Subcutaneous abdominal adipose tissue (tissue), 5 donors: ENCODE data around the gene WNK4.

ENCODE experiments used
- H3K27ac ChIP-seq: one replicate; pipeline ENCODE4 v1.7.0; 2013; ENCODE audit warnings: low read depth, mild to moderate bottlenecking, inconsistent platforms, low read length, moderate library complexity
- H3K27me3 ChIP-seq, 5 donors: one replicate each; pipeline ENCODE4 v1.7.0; 2013; ENCODE audit warnings: low read length in 5 of 5, inconsistent platforms in 1 of 5; ENCODE audit not compliant: control insufficient read depth in 5 of 5, insufficient read depth in 4 of 5
- H3K36me3 ChIP-seq, 5 donors: one replicate each; pipeline ENCODE4 v1.7.0; 2013; ENCODE audit warnings: low read length in 5 of 5; ENCODE audit not compliant: control insufficient read depth in 5 of 5, insufficient read depth in 5 of 5
- H3K4me1 ChIP-seq, 5 donors: one replicate each; pipeline ENCODE4 v1.7.0; 2013; ENCODE audit warnings: low read length in 5 of 5, mild to moderate bottlenecking in 3 of 5, moderate library complexity in 1 of 5; ENCODE audit not compliant: control insufficient read depth in 5 of 5, insufficient read depth in 5 of 5
- H3K4me3 ChIP-seq, 5 donors: one replicate each; pipeline ENCODE4 v1.7.0; 2013; ENCODE audit warnings: low read length in 5 of 5, low read depth in 1 of 5
- H3K9ac ChIP-seq, 5 donors: one replicate each; pipeline ENCODE4 v1.7.0; 2013; ENCODE audit warnings: low read length in 5 of 5, mild to moderate bottlenecking in 4 of 5, moderate library complexity in 3 of 5
- H3K9me3 ChIP-seq, 5 donors: one replicate each; pipeline ENCODE4 v1.7.0; 2013; ENCODE audit warnings: low read length in 5 of 5; ENCODE audit not compliant: control insufficient read depth in 5 of 5
- donor health status: healthy.
- donor health status: healthy.
- donor health status: healthy.
- donor health status: healthy.
- donor health status: healthy.

Gene WNK4

DNA sequence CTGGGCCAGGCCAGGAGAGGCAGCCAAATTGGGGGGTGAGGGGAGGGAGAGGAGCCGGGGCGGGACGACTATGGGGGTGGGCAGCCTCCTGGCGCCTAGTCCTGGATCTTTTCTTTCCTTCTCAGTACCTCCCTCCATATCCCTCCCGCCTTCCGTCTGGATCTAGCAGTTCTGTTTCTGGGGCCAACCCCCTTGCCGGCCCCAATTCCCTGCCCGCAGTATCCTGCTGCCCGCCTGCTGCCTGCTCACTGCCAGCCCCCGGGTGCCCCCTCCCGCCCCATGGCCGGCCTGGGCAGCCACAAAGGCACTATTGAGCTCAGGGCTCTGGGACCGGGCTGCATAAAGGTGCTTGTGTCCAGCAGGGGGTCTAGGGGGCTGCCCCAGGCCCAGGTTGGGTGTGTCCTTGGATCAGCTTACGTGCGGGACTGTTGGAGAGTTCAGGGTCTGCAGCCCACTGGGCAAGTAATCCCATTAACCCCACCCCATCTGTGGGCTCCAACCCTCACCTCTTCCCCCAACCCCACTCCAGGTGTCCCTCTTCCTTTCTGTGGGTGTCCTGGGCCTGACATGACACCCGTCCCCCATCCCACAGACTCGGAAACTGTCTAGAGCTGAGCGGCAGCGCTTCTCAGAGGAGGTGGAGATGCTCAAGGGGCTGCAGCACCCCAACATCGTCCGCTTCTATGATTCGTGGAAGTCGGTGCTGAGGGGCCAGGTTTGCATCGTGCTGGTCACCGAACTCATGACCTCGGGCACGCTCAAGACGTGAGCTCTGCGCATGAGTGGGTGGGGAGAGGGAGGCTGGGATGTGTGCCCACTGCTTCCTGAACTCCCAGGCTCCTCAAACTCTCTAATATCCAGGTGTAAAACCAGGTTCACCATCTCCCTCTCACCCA is 2.0 kb downstream of the WNK4 start:
- Histone ChIP-seq H3K9me3 (no peaks in the 10 kb centered on the region), H3K27ac (no peak overlapping the region), H3K4me3 (no peak overlapping the region), H3K36me3 (peaks cover 0 to 24% (median 22%) of the 10 kb centered on the region in 5 donors), H3K9ac (no peak overlapping the region), H3K27me3 (peaks cover 40 to 75% (median 63%) of the 10 kb centered on the region in 5 donors), H3K4me1 (peaks cover 1 to 33% (median 31%) of the 10 kb centered on the region in 5 donors)

DNA sequence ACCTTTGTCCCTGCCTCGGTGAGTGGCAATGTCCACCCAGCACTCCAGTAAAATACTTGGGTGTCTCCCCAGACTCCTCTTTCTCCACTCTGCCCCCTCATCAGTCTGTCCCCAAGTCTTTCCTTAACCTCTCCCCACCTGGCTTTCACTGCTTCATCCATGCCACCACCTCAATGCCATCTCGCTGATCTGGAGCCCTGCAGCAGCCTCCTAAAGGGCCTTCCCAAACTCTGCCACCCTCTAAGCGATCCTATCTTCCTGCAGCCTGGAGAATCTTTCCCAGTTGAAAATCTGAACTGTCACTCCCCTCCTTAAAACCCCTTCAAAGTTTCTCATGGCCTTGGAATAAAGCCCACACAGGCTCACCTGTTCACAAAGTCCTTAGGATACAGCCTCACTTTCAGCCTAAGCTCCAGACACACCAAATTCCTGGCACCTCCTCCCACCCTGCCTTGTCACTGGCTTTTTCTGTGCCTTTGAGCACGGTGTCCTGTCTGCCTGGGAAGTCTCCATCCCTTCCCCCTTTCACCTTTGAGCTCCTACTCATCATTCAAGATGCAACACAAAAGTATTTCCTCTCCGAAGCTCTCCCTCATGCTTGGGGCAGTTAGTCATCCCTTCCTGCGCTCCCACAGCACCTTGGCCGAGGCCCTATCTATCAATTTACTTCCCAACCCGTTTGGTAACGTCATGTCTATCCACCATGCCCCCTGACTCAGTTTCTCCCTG is 2.8 kb downstream of the WNK4 start:
- Histone ChIP-seq H3K36me3 (peaks cover 0 to 16% (median 15%) of the 10 kb centered on the region in 5 donors), H3K27ac (no peak overlapping the region), H3K4me1 (peaks cover 1 to 33% (median 31%) of the 10 kb centered on the region in 5 donors), H3K9me3 (no peaks in the 10 kb centered on the region), H3K4me3 (no peak overlapping the region), H3K27me3 (peaks cover 40 to 81% (median 67%) of the 10 kb centered on the region in 5 donors), H3K9ac (no peak overlapping the region)

DNA sequence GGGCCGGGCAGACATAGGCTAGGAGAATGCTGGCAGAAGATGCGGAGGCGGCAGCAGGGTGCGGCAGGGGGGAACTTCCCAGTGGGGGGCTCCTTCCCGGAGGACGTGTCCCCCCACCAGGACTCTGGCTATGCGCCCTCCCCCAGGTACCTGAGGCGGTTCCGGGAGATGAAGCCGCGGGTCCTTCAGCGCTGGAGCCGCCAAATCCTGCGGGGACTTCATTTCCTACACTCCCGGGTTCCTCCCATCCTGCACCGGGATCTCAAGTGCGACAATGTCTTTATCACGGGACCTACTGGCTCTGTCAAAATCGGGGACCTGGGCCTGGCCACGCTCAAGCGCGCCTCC is 3.4 kb downstream of the WNK4 start:
- no peaks in the 10 kb centered on the region for H3K9me3 ChIP-seq
- H3K4me3 ChIP-seq: no peak overlapping the region
- H3K9ac ChIP-seq: no peak overlapping the region
- peaks cover 1 to 33% (median 31%) of the 10 kb centered on the region in 5 donors for H3K4me1 ChIP-seq
- no peak overlapping the region for H3K27ac ChIP-seq
- peaks cover 0 to 11% (median 10%) of the 10 kb centered on the region in 5 donors for H3K36me3 ChIP-seq
- peaks cover 40 to 83% (median 72%) of the 10 kb centered on the region in 5 donors for H3K27me3 ChIP-seq

DNA sequence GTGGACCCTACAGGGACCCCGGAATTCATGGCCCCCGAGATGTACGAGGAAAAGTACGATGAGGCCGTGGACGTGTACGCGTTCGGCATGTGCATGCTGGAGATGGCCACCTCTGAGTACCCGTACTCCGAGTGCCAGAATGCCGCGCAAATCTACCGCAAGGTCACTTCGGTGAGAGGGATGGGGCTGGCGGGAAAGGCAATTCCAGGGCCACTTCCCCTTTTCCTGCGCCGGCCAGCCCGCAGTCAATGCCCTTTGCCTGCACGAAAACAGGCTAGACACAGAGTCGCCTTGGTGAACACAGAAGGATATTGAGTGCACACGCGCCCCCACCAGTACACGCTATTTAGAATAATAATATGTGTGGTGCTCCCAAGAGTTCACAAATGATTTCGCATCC is 4.0 kb downstream of the WNK4 start:
- peaks cover 1 to 33% (median 31%) of the 10 kb centered on the region in 5 donors for H3K4me1 ChIP-seq
- H3K27me3 ChIP-seq: peaks cover 40 to 82% (median 75%) of the 10 kb centered on the region in 5 donors
- H3K27ac ChIP-seq: no peak overlapping the region
- no peaks in the 10 kb centered on the region for H3K9me3 ChIP-seq
- no peak overlapping the region for H3K9ac ChIP-seq
- peaks cover 0 to 4% (median 3%) of the 10 kb centered on the region in 5 donors for H3K36me3 ChIP-seq
- H3K4me3 ChIP-seq: no peak overlapping the region

DNA sequence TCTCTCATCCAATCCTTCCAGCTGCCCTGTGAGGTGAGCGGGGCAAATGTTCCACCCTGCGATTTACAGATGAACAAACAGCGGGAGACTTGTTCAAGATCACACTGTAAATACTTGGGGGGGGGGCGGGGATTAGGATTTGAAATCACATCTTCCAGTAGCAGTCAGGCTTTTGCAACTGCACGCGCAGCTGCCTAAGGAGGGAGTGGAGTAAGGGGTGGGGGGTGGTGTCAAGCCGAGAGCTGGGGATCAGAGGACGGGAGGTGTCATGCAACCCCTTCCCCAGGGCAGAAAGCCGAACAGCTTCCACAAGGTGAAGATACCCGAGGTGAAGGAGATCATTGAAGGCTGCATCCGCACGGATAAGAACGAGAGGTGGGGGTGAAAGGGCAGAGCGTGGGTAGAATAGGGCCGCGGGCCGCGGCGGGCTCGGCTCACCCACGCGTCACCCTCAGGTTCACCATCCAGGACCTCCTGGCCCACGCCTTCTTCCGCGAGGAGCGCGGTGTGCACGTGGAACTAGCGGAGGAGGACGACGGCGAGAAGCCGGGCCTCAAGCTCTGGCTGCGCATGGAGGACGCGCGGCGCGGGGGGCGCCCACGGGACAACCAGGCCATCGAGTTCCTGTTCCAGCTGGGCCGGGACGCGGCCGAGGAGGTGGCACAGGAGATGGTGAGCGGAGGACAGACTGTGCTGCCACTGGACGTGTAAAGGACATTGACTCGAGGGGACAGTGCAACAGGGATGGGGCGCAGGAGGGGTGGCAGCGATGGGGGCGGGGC is 4.6 kb downstream of the WNK4 start:
- Histone ChIP-seq H3K4me3 (peak overlapping the region in 1 of 5 donors; percentile 26), H3K27me3 (peaks cover 40 to 82% (median 74%) of the 10 kb centered on the region in 5 donors), H3K27ac (no peak overlapping the region), H3K9ac (no peak overlapping the region), H3K9me3 (no peaks in the 10 kb centered on the region), H3K36me3 (no peaks in the 10 kb centered on the region), H3K4me1 (peaks cover 1 to 32% (median 26%) of the 10 kb centered on the region in 5 donors)

DNA sequence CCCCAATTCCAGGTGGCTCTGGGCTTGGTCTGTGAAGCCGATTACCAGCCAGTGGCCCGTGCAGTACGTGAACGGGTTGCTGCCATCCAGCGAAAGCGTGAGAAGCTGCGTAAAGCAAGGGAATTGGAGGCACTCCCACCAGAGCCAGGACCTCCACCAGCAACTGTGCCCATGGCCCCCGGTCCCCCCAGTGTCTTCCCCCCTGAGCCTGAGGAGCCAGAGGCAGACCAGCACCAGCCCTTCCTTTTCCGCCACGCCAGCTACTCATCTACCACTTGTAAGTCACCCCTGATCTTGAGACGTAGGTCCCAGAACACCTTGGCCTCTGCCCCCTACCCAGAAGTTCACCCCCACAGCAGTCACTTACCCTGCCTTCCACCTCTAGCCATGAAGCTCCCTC is 6.9 kb downstream of the WNK4 start:
- no peak overlapping the region for H3K27ac ChIP-seq
- no peaks in the 10 kb centered on the region for H3K9me3 ChIP-seq
- H3K4me1 ChIP-seq: peaks cover 0 to 22% (median 15%) of the 10 kb centered on the region in 5 donors
- H3K9ac ChIP-seq: no peak overlapping the region
- H3K27me3 ChIP-seq: peaks cover 29 to 67% (median 60%) of the 10 kb centered on the region in 5 donors
- H3K36me3 ChIP-seq: no peaks in the 10 kb centered on the region
- H3K4me3 ChIP-seq: no peak overlapping the region

DNA sequence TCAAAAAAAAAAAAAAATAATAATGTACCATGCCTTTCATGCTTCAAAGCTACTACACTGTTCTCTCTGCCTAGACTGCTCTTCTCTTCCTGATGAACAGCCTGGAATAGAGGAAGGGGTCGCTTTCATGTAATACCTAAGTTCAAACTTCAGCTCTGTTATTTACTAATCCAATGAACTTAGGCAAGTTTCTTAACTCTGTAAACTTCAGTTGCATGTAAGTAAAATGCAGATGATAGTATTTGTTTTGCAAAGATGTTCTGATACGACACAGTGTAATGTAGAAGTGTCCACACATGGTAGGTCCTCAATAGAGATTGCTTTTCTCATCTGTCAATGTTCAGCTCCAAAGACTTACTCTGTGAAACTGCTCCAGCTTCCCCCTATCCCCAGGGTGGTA is 11.5 kb downstream of the WNK4 start:
- H3K4me3 ChIP-seq: no peak overlapping the region
- H3K9me3 ChIP-seq: no peaks in the 10 kb centered on the region
- no peak overlapping the region for H3K9ac ChIP-seq
- H3K27me3 ChIP-seq: peaks cover 0 to 20% (median 18%) of the 10 kb centered on the region in 5 donors
- H3K27ac ChIP-seq: no peak overlapping the region
- peaks cover 0 to 3% (median 3%) of the 10 kb centered on the region in 5 donors for H3K4me1 ChIP-seq
- H3K36me3 ChIP-seq: peaks cover 0 to 12% (median 3%) of the 10 kb centered on the region in 5 donors

DNA sequence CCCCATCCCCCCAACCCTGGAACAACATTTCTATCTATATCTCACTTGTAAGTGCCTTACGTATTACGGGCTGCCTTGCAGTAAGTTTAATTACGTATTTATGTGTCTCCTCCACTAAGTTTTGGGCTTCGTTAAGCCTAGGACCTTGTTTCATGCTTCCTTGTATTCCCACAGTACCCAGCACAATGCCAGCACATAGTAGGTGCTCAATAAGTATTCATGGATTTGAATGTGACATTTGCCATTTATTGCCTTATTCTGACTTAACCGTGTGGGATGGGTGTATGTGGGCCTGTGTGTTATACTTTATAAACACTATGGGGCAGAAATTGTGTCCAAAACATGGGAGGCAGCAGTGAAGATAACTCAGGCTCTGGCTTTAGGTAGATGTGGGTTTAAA is 12.1 kb downstream of the WNK4 start:
- Histone ChIP-seq H3K4me1 (peaks cover under 1 to 9% (median 9%) of the 10 kb centered on the region in 5 donors), H3K9ac (no peak overlapping the region), H3K27ac (no peak overlapping the region), H3K4me3 (no peak overlapping the region), H3K27me3 (peaks cover 0 to 16% (median 12%) of the 10 kb centered on the region in 5 donors), H3K36me3 (peaks cover 0 to 12% (median 3%) of the 10 kb centered on the region in 5 donors), H3K9me3 (no peaks in the 10 kb centered on the region)

DNA sequence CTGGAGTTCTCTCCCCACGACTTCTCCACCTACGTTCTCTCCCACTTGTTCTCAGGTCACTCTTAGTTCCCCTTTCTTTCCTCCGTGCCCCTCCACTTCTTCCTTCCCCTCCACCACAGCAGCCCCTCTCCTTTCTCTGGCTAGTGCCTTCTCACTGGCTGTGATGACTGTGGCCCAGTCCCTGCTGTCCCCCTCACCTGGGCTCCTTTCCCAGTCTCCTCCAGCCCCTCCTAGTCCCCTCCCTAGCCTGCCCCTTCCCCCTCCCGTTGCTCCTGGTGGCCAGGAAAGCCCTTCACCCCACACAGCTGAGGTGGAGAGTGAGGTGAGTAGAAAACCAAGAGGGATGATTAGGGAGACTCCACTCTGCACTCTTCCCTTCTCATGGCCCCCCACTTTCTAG is 14.7 kb downstream of the WNK4 start:
- Histone ChIP-seq H3K27me3 (peaks cover 0 to 3% (median 0%) of the 10 kb centered on the region in 5 donors), H3K4me3 (no peak overlapping the region), H3K27ac (no peak overlapping the region), H3K9ac (no peak overlapping the region), H3K9me3 (no peaks in the 10 kb centered on the region), H3K4me1 (peaks cover 8 to 23% (median 21%) of the 10 kb centered on the region in 5 donors), H3K36me3 (peaks cover 0 to 12% (median 3%) of the 10 kb centered on the region in 5 donors)
